ENCODE data around the gene FGFR3. TPM values are rescaled to one million over a fixed set of nuclear protein-coding genes. Genes with fewer than 3 reads are reported as not detected.

FGFR3 gene
- polyA plus RNA-seq, 1 of the 3 experiments (the other 2 are of a cell fraction): 1.1 TPM

GRCh38 chr4:1836650-1837049 lies 43.6 kb downstream of the FGFR3 start:
- no peak overlapping the region for H2AFZ ChIP-seq (ENCODE audit: low read depth)
- ChIA-PET POLR2A (no interaction called here), CTCF (no interaction called here)
- H3K27me3 ChIP-seq (ENCODE audit: insufficient read depth): no peaks in the 10 kb centered on the region
- no peaks in the 10 kb centered on the region for H3K9me2 ChIP-seq
- H3K9ac ChIP-seq: no peak overlapping the region
- H3K27ac ChIP-seq (ENCODE audit: low read depth in 2 of 2, low read length in 1 of 2): no peak overlapping the region
- peaks cover 32 to 63% of the 10 kb centered on the region in 2 experiments for H3K36me3 ChIP-seq (replicated peaks in 1 of 2; ENCODE audit: control insufficient read depth in 1 of 2, insufficient read depth in 2 of 2, low read length in 1 of 2)
- no peaks in the 10 kb centered on the region for H3K4me1 ChIP-seq (ENCODE audit: control insufficient read depth in 1 of 2, insufficient read depth in 2 of 2, low read depth in 1 of 2, low read length in 1 of 2)
- 96% methylated on average over 2 of the region's 7 CpGs for WGBS (ENCODE audit: low lambda C conversion rate)
- peaks cover 2% of the 10 kb centered on the region for H4K20me1 ChIP-seq (ENCODE audit: insufficient read depth)
- H3K79me2 ChIP-seq (ENCODE audit: insufficient read depth): peaks cover 19% of the 10 kb centered on the region
- no peak overlapping the region for H3K4me3 ChIP-seq (ENCODE audit: low read depth in 2 of 2, low read length in 1 of 2)
- DNase-seq: no peak
- TF ChIP-seq EZH2phosphoT487 (IDR thresholded peaks at IDR 0.05; ENCODE audit: borderline replicate concordance, low read depth) (no peak), FOSL2 (IDR thresholded peaks at IDR 0.05; ENCODE audit: borderline replicate concordance, low read depth) (no peak), MEF2A (IDR thresholded peaks at IDR 0.05; ENCODE audit: borderline replicate concordance, low read depth) (no peak), REST (IDR thresholded peaks at IDR 0.05; ENCODE audit: low read depth, low read length) (no peak), MXI1 (IDR thresholded peaks at IDR 0.05; ENCODE audit: low read depth, low read length) (no peak), FOXM1 (IDR thresholded peaks at IDR 0.05; ENCODE audit: low read depth) (no peak), POLR2AphosphoS5 (IDR thresholded peaks at IDR 0.05; ENCODE audit: low read depth, low read length) (no peak), GABPA (IDR thresholded peaks at IDR 0.05; ENCODE audit: low read depth) (no peak), EP300 (IDR thresholded peaks at IDR 0.05; ENCODE audit: borderline replicate concordance in 1 of 2, low read depth in 1 of 2, low read length in 1 of 2) (no peak), TAF1 (IDR thresholded peaks at IDR 0.05; ENCODE audit: borderline replicate concordance, low read depth, low read length) (no peak), PBX3 (IDR thresholded peaks at IDR 0.05) (no peak), FOXJ3 (CRISPR knock-in tag; IDR thresholded peaks at IDR 0.05) (no peak), USF1 (IDR thresholded peaks at IDR 0.05; ENCODE audit: borderline replicate concordance, low read depth) (no peak), USF2 (IDR thresholded peaks at IDR 0.05; ENCODE audit: borderline replicate concordance, low read depth, low read length) (no peak), TEAD4 (IDR thresholded peaks at IDR 0.05; ENCODE audit: borderline replicate concordance, insufficient read depth) (no peak), TCF12 (IDR thresholded peaks at IDR 0.05) (no peak), NFIC (IDR thresholded peaks at IDR 0.05; ENCODE audit: borderline replicate concordance) (no peak)
- no peak overlapping the region for H3K4me2 ChIP-seq
- no peaks in the 10 kb centered on the region for H3F3A ChIP-seq (replicated peaks; ENCODE audit: insufficient read depth)
- H3K9me3 ChIP-seq: no peaks in the 10 kb centered on the region

All from SK-N-SH (cell line).